GM23338 (cell line): Measurements from ENCODE around the gene GRID1.

Experiments
- CREB1 ChIP-seq: fragments of 250-450 bp; sonication (Bioruptor Pico); IDR thresholded peaks from 2 replicates; pipeline ENCODE4 v1.5.0; 2020; ENCODE audit warnings: low read depth, mild to moderate bottlenecking, moderate library complexity
- EZH2 ChIP-seq: fragments of 200-600 bp; sonication (generic); IDR thresholded peaks from one replicate; pipeline ENCODE4 v1.8.0; 2017; ENCODE audit warnings: antibody characterized with exemption, mild to moderate bottlenecking, low read depth; ENCODE audit not compliant: unreplicated experiment
- EZH2phosphoT487 ChIP-seq: fragments of 200-600 bp; sonication (generic); IDR thresholded peaks from one replicate; pipeline ENCODE4 v1.8.1; 2018; ENCODE audit warnings: antibody characterized with exemption; ENCODE audit not compliant: unreplicated experiment
- JUNB ChIP-seq: IDR thresholded peaks from one replicate; pipeline ENCODE4 v1.6.1; 2016; ENCODE audit warnings: antibody characterized with exemption; ENCODE audit not compliant: unreplicated experiment
- NANOG ChIP-seq: IDR thresholded peaks from 2 replicates; pipeline ENCODE4 v1.6.1; 2016; ENCODE audit warnings: antibody characterized with exemption, borderline replicate concordance
- POLR2AphosphoS5 ChIP-seq: IDR thresholded peaks from 2 replicates; pipeline ENCODE4 v1.6.1; 2016; ENCODE audit warnings: antibody characterized with exemption, low read depth
- STAT1 ChIP-seq: IDR thresholded peaks from one replicate; pipeline ENCODE4 v1.6.1; 2016; ENCODE audit warnings: antibody characterized with exemption; ENCODE audit not compliant: unreplicated experiment
- ZNF331 ChIP-seq: fragments of 250-450 bp; sonication (Bioruptor Pico); IDR thresholded peaks from 2 replicates; pipeline ENCODE4 v1.5.0; 2020; ENCODE audit warnings: low read depth, mild to moderate bottlenecking, moderate library complexity
- TF ChIP-seq, protein P1 (sequence below), 2 experiments: fragments of 200-600 bp in 1 of 2; sonication (generic) in 1 of 2; conservative IDR thresholded peaks; 2 replicates each; pipeline versions ENCODE4 v1.5.1 to v1.6.1; 2016 to 2017; ENCODE audit warnings: antibody characterized with exemption in 2 of 2, low read depth in 2 of 2, mild to moderate bottlenecking in 2 of 2, moderate library complexity in 1 of 2
- TF ChIP-seq, protein P2 (sequence below): IDR thresholded peaks from one replicate; pipeline ENCODE4 v1.6.1; 2018; ENCODE audit warnings: antibody characterized with exemption; ENCODE audit not compliant: unreplicated experiment
- TF ChIP-seq, protein P3 (sequence below): fragments of 250-450 bp; sonication (Bioruptor Pico); IDR thresholded peaks from 2 replicates; pipeline ENCODE4 v1.5.0; 2020; ENCODE audit warnings: mild to moderate bottlenecking, moderate library complexity
- TF ChIP-seq, protein P4 (sequence below): IDR thresholded peaks from 2 replicates; pipeline ENCODE4 v1.6.1; 2016; ENCODE audit warnings: antibody characterized with exemption

DNA sequence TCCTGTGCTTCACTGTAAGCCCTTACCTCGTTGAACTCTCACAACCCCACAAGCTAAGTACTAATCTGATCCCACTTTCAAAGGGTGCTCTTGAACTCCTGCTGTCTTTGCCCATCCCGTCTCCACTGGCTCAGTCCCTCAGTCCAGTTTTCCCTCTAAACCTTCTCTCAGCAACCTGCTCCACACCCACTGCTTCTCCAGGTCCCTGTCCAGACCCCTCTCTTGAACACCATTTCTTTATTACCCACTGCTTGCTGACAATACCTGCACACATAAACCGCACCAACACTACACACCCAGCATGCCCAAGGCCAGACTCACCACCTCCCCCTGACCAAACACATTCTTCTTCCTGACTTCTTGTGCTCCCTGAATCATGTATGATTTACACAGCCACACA, 343.3 kb downstream of the GRID1 start:
- TF ChIP-seq POLR2AphosphoS5 (no peak), EZH2 (no peak), JUNB (no peak), NANOG (no peak), EZH2phosphoT487 (no peak), CREB1 (CRISPR knock-in tag) (no peak), ZNF331 (CRISPR knock-in tag) (no peak), STAT1 (no peak)
- TF ChIP-seq, protein P1, sequence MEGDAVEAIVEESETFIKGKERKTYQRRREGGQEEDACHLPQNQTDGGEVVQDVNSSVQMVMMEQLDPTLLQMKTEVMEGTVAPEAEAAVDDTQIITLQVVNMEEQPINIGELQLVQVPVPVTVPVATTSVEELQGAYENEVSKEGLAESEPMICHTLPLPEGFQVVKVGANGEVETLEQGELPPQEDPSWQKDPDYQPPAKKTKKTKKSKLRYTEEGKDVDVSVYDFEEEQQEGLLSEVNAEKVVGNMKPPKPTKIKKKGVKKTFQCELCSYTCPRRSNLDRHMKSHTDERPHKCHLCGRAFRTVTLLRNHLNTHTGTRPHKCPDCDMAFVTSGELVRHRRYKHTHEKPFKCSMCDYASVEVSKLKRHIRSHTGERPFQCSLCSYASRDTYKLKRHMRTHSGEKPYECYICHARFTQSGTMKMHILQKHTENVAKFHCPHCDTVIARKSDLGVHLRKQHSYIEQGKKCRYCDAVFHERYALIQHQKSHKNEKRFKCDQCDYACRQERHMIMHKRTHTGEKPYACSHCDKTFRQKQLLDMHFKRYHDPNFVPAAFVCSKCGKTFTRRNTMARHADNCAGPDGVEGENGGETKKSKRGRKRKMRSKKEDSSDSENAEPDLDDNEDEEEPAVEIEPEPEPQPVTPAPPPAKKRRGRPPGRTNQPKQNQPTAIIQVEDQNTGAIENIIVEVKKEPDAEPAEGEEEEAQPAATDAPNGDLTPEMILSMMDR (conservative IDR thresholded peaks at IDR 0.05; ENCODE audit: low read depth in 2 of 2): no peak
- TF ChIP-seq, protein P2, sequence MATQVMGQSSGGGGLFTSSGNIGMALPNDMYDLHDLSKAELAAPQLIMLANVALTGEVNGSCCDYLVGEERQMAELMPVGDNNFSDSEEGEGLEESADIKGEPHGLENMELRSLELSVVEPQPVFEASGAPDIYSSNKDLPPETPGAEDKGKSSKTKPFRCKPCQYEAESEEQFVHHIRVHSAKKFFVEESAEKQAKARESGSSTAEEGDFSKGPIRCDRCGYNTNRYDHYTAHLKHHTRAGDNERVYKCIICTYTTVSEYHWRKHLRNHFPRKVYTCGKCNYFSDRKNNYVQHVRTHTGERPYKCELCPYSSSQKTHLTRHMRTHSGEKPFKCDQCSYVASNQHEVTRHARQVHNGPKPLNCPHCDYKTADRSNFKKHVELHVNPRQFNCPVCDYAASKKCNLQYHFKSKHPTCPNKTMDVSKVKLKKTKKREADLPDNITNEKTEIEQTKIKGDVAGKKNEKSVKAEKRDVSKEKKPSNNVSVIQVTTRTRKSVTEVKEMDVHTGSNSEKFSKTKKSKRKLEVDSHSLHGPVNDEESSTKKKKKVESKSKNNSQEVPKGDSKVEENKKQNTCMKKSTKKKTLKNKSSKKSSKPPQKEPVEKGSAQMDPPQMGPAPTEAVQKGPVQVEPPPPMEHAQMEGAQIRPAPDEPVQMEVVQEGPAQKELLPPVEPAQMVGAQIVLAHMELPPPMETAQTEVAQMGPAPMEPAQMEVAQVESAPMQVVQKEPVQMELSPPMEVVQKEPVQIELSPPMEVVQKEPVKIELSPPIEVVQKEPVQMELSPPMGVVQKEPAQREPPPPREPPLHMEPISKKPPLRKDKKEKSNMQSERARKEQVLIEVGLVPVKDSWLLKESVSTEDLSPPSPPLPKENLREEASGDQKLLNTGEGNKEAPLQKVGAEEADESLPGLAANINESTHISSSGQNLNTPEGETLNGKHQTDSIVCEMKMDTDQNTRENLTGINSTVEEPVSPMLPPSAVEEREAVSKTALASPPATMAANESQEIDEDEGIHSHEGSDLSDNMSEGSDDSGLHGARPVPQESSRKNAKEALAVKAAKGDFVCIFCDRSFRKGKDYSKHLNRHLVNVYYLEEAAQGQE: no peak
- TF ChIP-seq, protein P3, sequence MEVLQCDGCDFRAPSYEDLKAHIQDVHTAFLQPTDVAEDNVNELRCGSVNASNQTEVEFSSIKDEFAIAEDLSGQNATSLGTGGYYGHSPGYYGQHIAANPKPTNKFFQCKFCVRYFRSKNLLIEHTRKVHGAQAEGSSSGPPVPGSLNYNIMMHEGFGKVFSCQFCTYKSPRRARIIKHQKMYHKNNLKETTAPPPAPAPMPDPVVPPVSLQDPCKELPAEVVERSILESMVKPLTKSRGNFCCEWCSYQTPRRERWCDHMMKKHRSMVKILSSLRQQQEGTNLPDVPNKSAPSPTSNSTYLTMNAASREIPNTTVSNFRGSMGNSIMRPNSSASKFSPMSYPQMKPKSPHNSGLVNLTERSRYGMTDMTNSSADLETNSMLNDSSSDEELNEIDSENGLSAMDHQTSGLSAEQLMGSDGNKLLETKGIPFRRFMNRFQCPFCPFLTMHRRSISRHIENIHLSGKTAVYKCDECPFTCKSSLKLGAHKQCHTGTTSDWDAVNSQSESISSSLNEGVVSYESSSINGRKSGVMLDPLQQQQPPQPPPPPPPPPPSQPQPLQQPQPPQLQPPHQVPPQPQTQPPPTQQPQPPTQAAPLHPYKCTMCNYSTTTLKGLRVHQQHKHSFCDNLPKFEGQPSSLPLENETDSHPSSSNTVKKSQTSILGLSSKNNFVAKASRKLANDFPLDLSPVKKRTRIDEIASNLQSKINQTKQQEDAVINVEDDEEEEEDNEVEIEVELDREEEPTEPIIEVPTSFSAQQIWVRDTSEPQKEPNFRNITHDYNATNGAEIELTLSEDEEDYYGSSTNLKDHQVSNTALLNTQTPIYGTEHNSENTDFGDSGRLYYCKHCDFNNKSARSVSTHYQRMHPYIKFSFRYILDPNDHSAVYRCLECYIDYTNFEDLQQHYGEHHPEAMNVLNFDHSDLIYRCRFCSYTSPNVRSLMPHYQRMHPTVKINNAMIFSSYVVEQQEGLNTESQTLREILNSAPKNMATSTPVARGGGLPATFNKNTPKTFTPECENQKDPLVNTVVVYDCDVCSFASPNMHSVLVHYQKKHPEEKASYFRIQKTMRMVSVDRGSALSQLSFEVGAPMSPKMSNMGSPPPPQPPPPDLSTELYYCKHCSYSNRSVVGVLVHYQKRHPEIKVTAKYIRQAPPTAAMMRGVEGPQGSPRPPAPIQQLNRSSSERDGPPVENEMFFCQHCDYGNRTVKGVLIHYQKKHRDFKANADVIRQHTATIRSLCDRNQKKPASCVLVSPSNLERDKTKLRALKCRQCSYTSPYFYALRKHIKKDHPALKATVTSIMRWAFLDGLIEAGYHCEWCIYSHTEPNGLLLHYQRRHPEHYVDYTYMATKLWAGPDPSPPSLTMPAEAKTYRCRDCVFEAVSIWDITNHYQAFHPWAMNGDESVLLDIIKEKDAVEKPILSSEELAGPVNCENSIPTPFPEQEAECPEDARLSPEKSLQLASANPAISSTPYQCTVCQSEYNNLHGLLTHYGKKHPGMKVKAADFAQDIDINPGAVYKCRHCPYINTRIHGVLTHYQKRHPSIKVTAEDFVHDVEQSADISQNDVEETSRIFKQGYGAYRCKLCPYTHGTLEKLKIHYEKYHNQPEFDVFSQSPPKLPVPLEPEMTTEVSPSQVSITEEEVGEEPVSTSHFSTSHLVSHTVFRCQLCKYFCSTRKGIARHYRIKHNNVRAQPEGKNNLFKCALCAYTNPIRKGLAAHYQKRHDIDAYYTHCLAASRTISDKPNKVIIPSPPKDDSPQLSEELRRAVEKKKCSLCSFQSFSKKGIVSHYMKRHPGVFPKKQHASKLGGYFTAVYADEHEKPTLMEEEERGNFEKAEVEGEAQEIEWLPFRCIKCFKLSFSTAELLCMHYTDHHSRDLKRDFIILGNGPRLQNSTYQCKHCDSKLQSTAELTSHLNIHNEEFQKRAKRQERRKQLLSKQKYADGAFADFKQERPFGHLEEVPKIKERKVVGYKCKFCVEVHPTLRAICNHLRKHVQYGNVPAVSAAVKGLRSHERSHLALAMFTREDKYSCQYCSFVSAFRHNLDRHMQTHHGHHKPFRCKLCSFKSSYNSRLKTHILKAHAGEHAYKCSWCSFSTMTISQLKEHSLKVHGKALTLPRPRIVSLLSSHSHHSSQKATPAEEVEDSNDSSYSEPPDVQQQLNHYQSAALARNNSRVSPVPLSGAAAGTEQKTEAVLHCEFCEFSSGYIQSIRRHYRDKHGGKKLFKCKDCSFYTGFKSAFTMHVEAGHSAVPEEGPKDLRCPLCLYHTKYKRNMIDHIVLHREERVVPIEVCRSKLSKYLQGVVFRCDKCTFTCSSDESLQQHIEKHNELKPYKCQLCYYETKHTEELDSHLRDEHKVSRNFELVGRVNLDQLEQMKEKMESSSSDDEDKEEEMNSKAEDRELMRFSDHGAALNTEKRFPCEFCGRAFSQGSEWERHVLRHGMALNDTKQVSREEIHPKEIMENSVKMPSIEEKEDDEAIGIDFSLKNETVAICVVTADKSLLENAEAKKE: no peak
- TF ChIP-seq, protein P4, sequence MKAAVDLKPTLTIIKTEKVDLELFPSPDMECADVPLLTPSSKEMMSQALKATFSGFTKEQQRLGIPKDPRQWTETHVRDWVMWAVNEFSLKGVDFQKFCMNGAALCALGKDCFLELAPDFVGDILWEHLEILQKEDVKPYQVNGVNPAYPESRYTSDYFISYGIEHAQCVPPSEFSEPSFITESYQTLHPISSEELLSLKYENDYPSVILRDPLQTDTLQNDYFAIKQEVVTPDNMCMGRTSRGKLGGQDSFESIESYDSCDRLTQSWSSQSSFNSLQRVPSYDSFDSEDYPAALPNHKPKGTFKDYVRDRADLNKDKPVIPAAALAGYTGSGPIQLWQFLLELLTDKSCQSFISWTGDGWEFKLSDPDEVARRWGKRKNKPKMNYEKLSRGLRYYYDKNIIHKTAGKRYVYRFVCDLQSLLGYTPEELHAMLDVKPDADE: no peak
